ENCODE data around the gene FAU.

- no peak for TF ChIP-seq YY1 (IDR thresholded peaks at IDR 0.05; ENCODE audit: insufficient read depth, insufficient read length)
- no peak for TF ChIP-seq ZNF274 (IDR thresholded peaks at IDR 0.05; ENCODE audit: low read depth, low read length)
Measured at GRCh38 chr11:65113361-65113756, 8.6 kb downstream of the FAU start.
